B cell (primary cell): Measurements from ENCODE around the gene RHOH. TPM values are rescaled to one million over a fixed set of nuclear protein-coding genes. Genes with fewer than 3 reads are reported as not detected.

ENCODE experiments used
- ATAC-seq: fragments of 200-7000 bp; cut with Tn5 transposase; one replicate; pipeline ENCODE4 v1.10.0; 2021; ENCODE audit warnings: low read depth, mild to moderate bottlenecking, moderate number of reproducible peaks, moderate library complexity
- CTCF ChIA-PET: fragments of 350-600 bp; sonication (Branson Sonifier 250); formaldehyde crosslinking; loops from one replicate; lab custom pipeline; 2021; ENCODE audit warnings: antibody characterized with exemption, inconsistent platforms; lab: Charles Lee
- POLR2A ChIA-PET: fragments of 350-600 bp; sonication (Branson Sonifier 250); formaldehyde crosslinking; loops from one replicate; lab custom pipeline; 2021; ENCODE audit warnings: antibody characterized with exemption; lab: Charles Lee
- DNase-seq: peaks from one replicate; pipeline ENCODE4 v3.0.0; 2013
- H2AFZ ChIP-seq: 2 replicates; pipeline ENCODE4 v1.6.1; 2012; ENCODE audit warnings: mild to moderate bottlenecking, low read depth, low read length; ENCODE audit not compliant: insufficient read depth, poor library complexity, severe bottlenecking
- H3K27ac ChIP-seq, 2 donors: 1 replicate in 1 of 2; 2 replicates in 1 of 2; pipeline ENCODE4 v1.5.1; 2012 to 2013; ENCODE audit warnings: low read length in 2 of 2, mild to moderate bottlenecking in 2 of 2, moderate library complexity in 1 of 2
- H3K27me3 ChIP-seq, 4 experiments: fragments of 200-600 bp in 1 of 4; sonication (generic) in 1 of 4; replicated peaks in 1 of 4; 1 replicate in 2 of 4; 2 replicates in 2 of 4; pipeline versions ENCODE4 v1.6.1 to v1.7.0; 2013 to 2016; ENCODE audit warnings: low read length in 3 of 4, mild to moderate bottlenecking in 2 of 4, mixed read lengths in 1 of 4, moderate library complexity in 1 of 4; ENCODE audit not compliant: insufficient read depth in 4 of 4, control insufficient read depth in 3 of 4; ENCODE audit errors: control extremely low read depth in 1 of 4
- H3K36me3 ChIP-seq, 2 experiments: replicated peaks in 1 of 2; 1 replicate in 1 of 2; 2 replicates in 1 of 2; pipeline versions ENCODE4 v1.6.1 to v1.7.1; 2013; ENCODE audit warnings: low read length in 1 of 2; ENCODE audit not compliant: insufficient read depth in 2 of 2, control insufficient read depth in 1 of 2; ENCODE audit errors: control extremely low read depth in 1 of 2, extremely low read depth in 1 of 2
- H3K4me1 ChIP-seq, 2 donors: fragments of 200-600 bp in 1 of 2; sonication (generic) in 1 of 2; 1 replicate in 1 of 2; 2 replicates in 1 of 2; pipeline versions ENCODE4 v1.5.1 to v1.6.1; 2013 to 2017; ENCODE audit warnings: low read length in 2 of 2; ENCODE audit not compliant: control insufficient read depth in 2 of 2, insufficient read depth in 2 of 2
- H3K4me2 ChIP-seq: replicated peaks from 2 replicates; pipeline ENCODE3; 2012; ENCODE audit warnings: mild to moderate bottlenecking, low read depth, low read length; ENCODE audit not compliant: poor library complexity, severe bottlenecking
- H3K4me3 ChIP-seq, 5 experiments: fragments of 200-600 bp in 1 of 5; sonication (generic) in 1 of 5; 1 replicate in 3 of 5; 2 replicates in 2 of 5; pipeline versions ENCODE4 v1.5.1 to v1.7.0; 2011 to 2016; ENCODE audit warnings: low read length in 4 of 5, mild to moderate bottlenecking in 4 of 5, low read depth in 2 of 5, control low read depth in 1 of 5, moderate library complexity in 1 of 5; ENCODE audit not compliant: insufficient read depth in 1 of 5; ENCODE audit errors: control extremely low read depth in 1 of 5, extremely low read depth in 1 of 5
- H3K79me2 ChIP-seq: fragments of 200-600 bp; sonication (generic); one replicate; pipeline ENCODE4 v1.6.0; 2016; ENCODE audit warnings: low read length; ENCODE audit not compliant: control insufficient read depth, insufficient read depth
- H3K9ac ChIP-seq: fragments of 200-600 bp; sonication (generic); 2 replicates; pipeline ENCODE4 v1.6.1; 2017; ENCODE audit warnings: mild to moderate bottlenecking, low read length, moderate library complexity
- H3K9me3 ChIP-seq, 3 donors: one replicate each; pipeline versions ENCODE4 v1.6.1 to v1.7.1; 2013; ENCODE audit warnings: low read length in 2 of 3; ENCODE audit not compliant: control insufficient read depth in 2 of 3, insufficient read depth in 1 of 3; ENCODE audit errors: control extremely low read depth in 1 of 3
- H4K20me1 ChIP-seq: 2 replicates; pipeline ENCODE4 v1.6.0; 2012; ENCODE audit warnings: mild to moderate bottlenecking, low read length; ENCODE audit not compliant: insufficient read depth, control insufficient read depth, poor library complexity, severe bottlenecking
- H3K27ac Mint-ChIP-seq: one replicate; pipeline ENCODE4 v1.8.0; 2021; ENCODE audit warnings: mixed read lengths
- H3K27me3 Mint-ChIP-seq: one replicate; pipeline ENCODE4 v1.8.0; 2021; ENCODE audit warnings: mixed read lengths
- H3K4me1 Mint-ChIP-seq: one replicate; pipeline ENCODE4 v1.8.0; 2021; ENCODE audit warnings: mixed read lengths
- H3K4me3 Mint-ChIP-seq: one replicate; pipeline ENCODE4 v1.8.0; 2021; ENCODE audit warnings: mixed read lengths
- H3K9me3 Mint-ChIP-seq: one replicate; pipeline ENCODE4 v1.8.0; 2022; ENCODE audit warnings: mixed read lengths; ENCODE audit not compliant: insufficient read depth
- CTCF ChIP-seq: fragments of 200-600 bp; IDR thresholded peaks from one replicate; pipeline ENCODE4 v1.8.0; 2022; ENCODE audit warnings: antibody characterized with exemption, mild to moderate bottlenecking
- EZH2 ChIP-seq: IDR thresholded peaks from 2 replicates; pipeline ENCODE4 v1.6.1; 2012; ENCODE audit warnings: borderline replicate concordance, low read depth, mild to moderate bottlenecking, moderate library complexity, low read length; ENCODE audit not compliant: insufficient read depth, poor library complexity, severe bottlenecking
- WGBS: methylation state at CpG from one replicate; pipeline ENCODE4 v1.1.5; 2013; ENCODE audit warnings: missing lambda C conversion rate; ENCODE audit not compliant: insufficient coverage; 5-methylcytosine and 5-hydroxymethylcytosine counted together
- intact Hi-C: fragments of 100-400 bp; cut with micrococcal nuclease; formaldehyde crosslinking; loops from one replicate; pipeline ENCODE4 v1.10.0; 2022
- polyA plus RNA-seq: library from polyadenylated mRNA; depleted of rRNA; stranded (reverse); fragments of >200 nt; gene quantifications from 2 replicates; pipeline ENCODE4 v1.2.3, GENCODE V29; 2012
- total RNA-seq, 2 donors: library from RNA; stranded (reverse); fragments of 120-200 nt in 1 of 2; gene quantifications; 1 replicate in 1 of 2; 2 replicates in 1 of 2; pipeline versions ENCODE4 v1.2.3 to v1.2.4, GENCODE V29; 2013 to 2022

Gene RHOH
- total and polyA plus RNA-seq, 2 donors (not counting 1 experiment from before 2014, with no cell fraction given), result 118 to 209 TPM

- Histone ChIP-seq H3K79me2 (peaks cover 17% of the 10 kb centered on the region), H2AFZ (no peak overlapping the region), H3K27me3 (no peaks in the 10 kb centered on the region), H3K4me1 (peaks cover 34 to 38% of the 10 kb centered on the region in 2 donors), H3K4me2 (no peak overlapping the region), H3K9me3 (peaks cover 0 to 2% (median 0%) of the 10 kb centered on the region in 3 donors), H3K9ac (no peak overlapping the region), H3K36me3 (no peaks in the 10 kb centered on the region), H4K20me1 (no peaks in the 10 kb centered on the region), H3K4me3 (no peak overlapping the region), H3K27ac (no peak overlapping the region)
- no peak overlapping the region for H3K4me3 Mint-ChIP-seq
- no peaks in the 10 kb centered on the region for H3K9me3 Mint-ChIP-seq
- no peak for TF ChIP-seq EZH2
- TF ChIP-seq CTCF, result no peak
- WGBS, result 91% methylated on average over 5 of the region's 5 CpGs
- no peak for DNase-seq
- no peak for ATAC-seq
- intact Hi-C loops, result no loop called here
- peak overlapping the region; percentile 34 for H3K27ac Mint-ChIP-seq
- POLR2A ChIA-PET, result interaction anchor here (0.7 kb wide), 1 partner anchor 27 kb away, joined by 3 read pairs; no protein-coding TSS in a partner anchor
- CTCF ChIA-PET, result interaction anchor here (0.9 kb wide), 1 partner anchor 131 kb away, joined by 4 read pairs; no protein-coding TSS in a partner anchor
- no peaks in the 10 kb centered on the region for H3K27me3 Mint-ChIP-seq
- peaks cover 45% of the 10 kb centered on the region for H3K4me1 Mint-ChIP-seq
These were observed 18.2 kb upstream of the RHOH start for GRCh38 chr4:40178672-40179071.

GRCh38 chr4:40179360-40179759 is 17.5 kb upstream of the RHOH start:
- DNase-seq, result no peak
- CTCF ChIA-PET, result no interaction called here
- no peak for TF ChIP-seq EZH2
- no peak for TF ChIP-seq CTCF
- Histone ChIP-seq H3K4me1 (peaks cover 32 to 37% of the 10 kb centered on the region in 2 donors), H3K9ac (no peak overlapping the region), H3K4me3 (no peak overlapping the region), H3K36me3 (no peaks in the 10 kb centered on the region), H3K4me2 (no peak overlapping the region), H2AFZ (no peak overlapping the region), H3K27ac (no peak overlapping the region), H3K27me3 (no peaks in the 10 kb centered on the region), H3K9me3 (peaks cover 0 to 2% (median 0%) of the 10 kb centered on the region in 3 donors), H3K79me2 (peaks cover 11% of the 10 kb centered on the region), H4K20me1 (no peaks in the 10 kb centered on the region)
- intact Hi-C loops, result no loop called here
- no peaks in the 10 kb centered on the region for H3K9me3 Mint-ChIP-seq
- no peak for ATAC-seq
- H3K4me3 Mint-ChIP-seq, result no peak overlapping the region
- WGBS, result no CpG with 5 or more reads among the region's 1 CpG
- POLR2A ChIA-PET, result no interaction called here
- H3K27me3 Mint-ChIP-seq, result no peaks in the 10 kb centered on the region
- H3K27ac Mint-ChIP-seq, result no peak overlapping the region
- H3K4me1 Mint-ChIP-seq, result peaks cover 46% of the 10 kb centered on the region
